OCI-LY3 (cell line): ENCODE results near the gene PTGER2.

Source experiments
- H2AFZ ChIP-seq: fragments of 200-600, 300-600 bp; shearing (Covaris generic); 2 replicates; pipeline ENCODE4 v1.6.0; 2014; ENCODE audit warnings: antibody characterized with exemption, low read depth, low read length
- H3K27ac ChIP-seq: fragments of 200-600, 300-600 bp; sonication (generic); 2 replicates; pipeline ENCODE4 v1.5.1; 2014; ENCODE audit warnings: mild to moderate bottlenecking, low read length, moderate library complexity, mixed read lengths
- H3K27me3 ChIP-seq: fragments of 200-600, 300-600 bp; sonication (generic); 2 replicates; pipeline ENCODE4 v1.6.1; 2014; ENCODE audit warnings: low read depth, low read length, mixed read lengths
- H3K36me3 ChIP-seq: fragments of 200-600, 300-600 bp; sonication (generic); replicated peaks from 2 replicates; pipeline ENCODE3; 2014; ENCODE audit warnings: low read depth, low read length, mixed read lengths
- H3K4me1 ChIP-seq: fragments of 300-600, 200-600 bp; sonication (generic); 2 replicates; pipeline ENCODE4 v1.6.1; 2014; ENCODE audit warnings: low read length, mixed read lengths
- H3K4me2 ChIP-seq: fragments of 200-600, 300-600 bp; sonication (generic); 2 replicates; pipeline ENCODE4 v1.6.1; 2014; ENCODE audit warnings: low read length, mixed read lengths
- H3K4me3 ChIP-seq: fragments of 300-600, 200-600 bp; sonication (generic); 2 replicates; pipeline ENCODE4 v1.5.1; 2014; ENCODE audit warnings: antibody characterized with exemption, mild to moderate bottlenecking, low read length, moderate library complexity
- H3K79me2 ChIP-seq: fragments of 300-600, 200-600 bp; shearing (Covaris generic); 2 replicates; pipeline ENCODE4 v1.6.1; 2014; ENCODE audit warnings: mild to moderate bottlenecking, low read length, mixed read lengths
- H3K9ac ChIP-seq: fragments of 300-600, 200-600 bp; shearing (Covaris generic); 2 replicates; pipeline ENCODE4 v1.6.0; 2014; ENCODE audit warnings: mild to moderate bottlenecking, low read length, moderate library complexity
- H3K9me3 ChIP-seq: fragments of 200-600, 300-600 bp; shearing (Covaris generic); 2 replicates; pipeline ENCODE4 v1.6.1; 2014; ENCODE audit warnings: low read length, mixed read lengths; ENCODE audit not compliant: insufficient read depth
- H4K20me1 ChIP-seq: fragments of 200-600, 300-600 bp; sonication (generic); 2 replicates; pipeline ENCODE4 v1.6.1; 2016; ENCODE audit warnings: low read length, mixed read lengths; ENCODE audit not compliant: insufficient read depth
- CTCF ChIP-seq: fragments of 200-600, 300-600 bp; sonication (generic); IDR thresholded peaks from 2 replicates; pipeline ENCODE4 v1.5.1; 2014; ENCODE audit warnings: antibody characterized with exemption, low read length, low read depth
- EZH2phosphoT487 ChIP-seq: fragments of 200-600 bp; shearing (Covaris generic); IDR thresholded peaks from 2 replicates; pipeline ENCODE4 v1.6.1; 2018; ENCODE audit warnings: antibody characterized with exemption, mixed run types, low read depth

The PTGER2 gene

GRCh38 chr14:52346778-52347177, 32.7 kb downstream of the PTGER2 start:
- TF ChIP-seq CTCF = no peak
- no peak for TF ChIP-seq EZH2phosphoT487
- H3K9ac ChIP-seq = no peak overlapping the region
- no peak overlapping the region for H2AFZ ChIP-seq
- peaks cover 8% of the 10 kb centered on the region for H3K4me1 ChIP-seq
- peaks cover 13% of the 10 kb centered on the region for H4K20me1 ChIP-seq
- H3K4me2 ChIP-seq = no peak overlapping the region
- H3K27ac ChIP-seq = no peak overlapping the region
- no peaks in the 10 kb centered on the region for H3K79me2 ChIP-seq
- peaks cover 93% of the 10 kb centered on the region for H3K27me3 ChIP-seq
- H3K4me3 ChIP-seq = no peak overlapping the region
- no peaks in the 10 kb centered on the region for H3K9me3 ChIP-seq
- no peaks in the 10 kb centered on the region for H3K36me3 ChIP-seq

GRCh38 chr14:52348279-52348678, 34.2 kb downstream of the PTGER2 start:
- no peak for TF ChIP-seq EZH2phosphoT487
- TF ChIP-seq CTCF = no peak

GRCh38 chr14:52348776-52349175, 34.7 kb downstream of the PTGER2 start:
- no peak for TF ChIP-seq EZH2phosphoT487
- TF ChIP-seq CTCF = no peak
- Histone ChIP-seq H3K4me2 (no peak overlapping the region), H3K9ac (no peak overlapping the region), H3K36me3 (no peaks in the 10 kb centered on the region), H3K9me3 (no peaks in the 10 kb centered on the region), H3K79me2 (no peaks in the 10 kb centered on the region), H3K4me3 (no peak overlapping the region), H3K27ac (no peak overlapping the region), H3K4me1 (peaks cover 19% of the 10 kb centered on the region), H2AFZ (no peak overlapping the region), H4K20me1 (peaks cover 20% of the 10 kb centered on the region), H3K27me3 (peaks cover 92% of the 10 kb centered on the region)

More at GRCh38 chr14:52348279-52348678, 34.2 kb downstream of the PTGER2 start:
- no peak overlapping the region for H3K4me3 ChIP-seq
- no peak overlapping the region for H3K27ac ChIP-seq
- no peak overlapping the region for H3K9ac ChIP-seq
- no peaks in the 10 kb centered on the region for H3K79me2 ChIP-seq
- H4K20me1 ChIP-seq = peaks cover 20% of the 10 kb centered on the region
- H3K4me2 ChIP-seq = no peak overlapping the region
- no peak overlapping the region for H2AFZ ChIP-seq
- H3K4me1 ChIP-seq = peaks cover 19% of the 10 kb centered on the region
- H3K27me3 ChIP-seq = peaks cover 92% of the 10 kb centered on the region
- H3K9me3 ChIP-seq = no peaks in the 10 kb centered on the region
- H3K36me3 ChIP-seq = no peaks in the 10 kb centered on the region

- Histone ChIP-seq H3K27ac (no peak overlapping the region), H3K4me1 (peaks cover 19% of the 10 kb centered on the region), H3K9me3 (no peaks in the 10 kb centered on the region), H3K9ac (no peak overlapping the region), H4K20me1 (peaks cover 21% of the 10 kb centered on the region), H3K27me3 (peaks cover 92% of the 10 kb centered on the region), H3K4me3 (no peak overlapping the region), H3K36me3 (no peaks in the 10 kb centered on the region), H2AFZ (no peak overlapping the region), H3K79me2 (no peaks in the 10 kb centered on the region), H3K4me2 (no peak overlapping the region)
- TF ChIP-seq CTCF (no peak), EZH2phosphoT487 (no peak)
Measured at GRCh38 chr14:52349731-52350130, 35.6 kb downstream of the PTGER2 start.
